ENCODE results near the gene MORN1. TPM values are rescaled to one million over a fixed set of nuclear protein-coding genes. Genes with fewer than 3 reads are reported as not detected.

Gene MORN1
- polyA plus RNA-seq, 1 donor from 2014 or later = 10.9 TPM

DNA sequence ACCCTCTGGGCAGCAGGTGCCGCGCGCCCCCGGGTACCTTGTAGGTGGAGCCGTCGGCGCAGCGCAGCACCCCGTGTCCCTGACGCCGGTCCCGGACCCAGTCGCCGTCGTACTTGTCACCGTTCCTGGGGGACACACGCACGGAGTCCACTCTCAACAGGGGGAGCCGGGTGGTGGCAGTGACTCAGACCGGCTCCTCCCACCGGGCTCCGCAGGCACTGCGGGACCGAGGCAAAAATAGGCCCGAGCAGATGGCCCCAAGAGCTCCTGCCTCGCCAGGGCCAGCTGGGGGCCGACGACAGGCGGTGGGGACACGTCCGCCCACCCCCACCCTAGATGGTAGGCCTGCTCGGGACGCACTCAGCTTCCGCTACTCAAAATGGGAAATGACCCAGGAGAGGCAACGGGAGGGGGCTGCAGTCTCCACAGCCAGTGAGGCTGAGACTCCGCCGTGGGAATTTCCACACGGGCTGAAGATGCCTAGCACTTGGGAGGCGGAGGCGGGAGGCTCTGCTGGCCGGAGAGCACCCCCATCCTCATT lies 6.3 kb downstream of the MORN1 start:
- Histone ChIP-seq H3K9me2 (ENCODE audit: insufficient read depth, low read length) (no peaks in the 10 kb centered on the region), H3K36me3 (ENCODE audit: insufficient read depth, low read length) (no peaks in the 10 kb centered on the region), H3K79me2 (replicated peaks; ENCODE audit: insufficient read depth, low read length) (peaks cover under 1% of the 10 kb centered on the region), H3F3A (ENCODE audit: insufficient read depth, low read length, poor library complexity, severe bottlenecking) (no peaks in the 10 kb centered on the region), H3K9ac (ENCODE audit: low read length) (no peak overlapping the region), H3K4me3 (ENCODE audit: low read length) (no peak overlapping the region), H2AFZ (ENCODE audit: low read depth, low read length) (no peak overlapping the region), H3K27me3 (ENCODE audit: insufficient read depth, low read depth, low read length) (no peaks in the 10 kb centered on the region), H3K27ac (ENCODE audit: low read length) (no peak overlapping the region), H3K4me2 (ENCODE audit: low read length) (no peak overlapping the region), H3K9me3 (ENCODE audit: low read length) (no peaks in the 10 kb centered on the region), H4K20me1 (ENCODE audit: insufficient read depth) (no peaks in the 10 kb centered on the region)
- TF ChIP-seq, protein P1, sequence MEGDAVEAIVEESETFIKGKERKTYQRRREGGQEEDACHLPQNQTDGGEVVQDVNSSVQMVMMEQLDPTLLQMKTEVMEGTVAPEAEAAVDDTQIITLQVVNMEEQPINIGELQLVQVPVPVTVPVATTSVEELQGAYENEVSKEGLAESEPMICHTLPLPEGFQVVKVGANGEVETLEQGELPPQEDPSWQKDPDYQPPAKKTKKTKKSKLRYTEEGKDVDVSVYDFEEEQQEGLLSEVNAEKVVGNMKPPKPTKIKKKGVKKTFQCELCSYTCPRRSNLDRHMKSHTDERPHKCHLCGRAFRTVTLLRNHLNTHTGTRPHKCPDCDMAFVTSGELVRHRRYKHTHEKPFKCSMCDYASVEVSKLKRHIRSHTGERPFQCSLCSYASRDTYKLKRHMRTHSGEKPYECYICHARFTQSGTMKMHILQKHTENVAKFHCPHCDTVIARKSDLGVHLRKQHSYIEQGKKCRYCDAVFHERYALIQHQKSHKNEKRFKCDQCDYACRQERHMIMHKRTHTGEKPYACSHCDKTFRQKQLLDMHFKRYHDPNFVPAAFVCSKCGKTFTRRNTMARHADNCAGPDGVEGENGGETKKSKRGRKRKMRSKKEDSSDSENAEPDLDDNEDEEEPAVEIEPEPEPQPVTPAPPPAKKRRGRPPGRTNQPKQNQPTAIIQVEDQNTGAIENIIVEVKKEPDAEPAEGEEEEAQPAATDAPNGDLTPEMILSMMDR (IDR thresholded peaks at IDR 0.05; ENCODE audit: poor library complexity, severe bottlenecking) = no peak
- TF ChIP-seq MXI1 (conservative IDR thresholded peaks at IDR 0.05; ENCODE audit: poor library complexity, severe bottlenecking) (no peak), EP300 (conservative IDR thresholded peaks at IDR 0.05; ENCODE audit: poor library complexity, severe bottlenecking) (no peak), EZH2 (IDR thresholded peaks at IDR 0.05; ENCODE audit: borderline replicate concordance, insufficient read depth, low read length, poor library complexity, severe bottlenecking) (no peak), RAD21 (conservative IDR thresholded peaks at IDR 0.05) (no peak), TAF1 (IDR thresholded peaks at IDR 0.05; ENCODE audit: low read depth) (no peak), POLR2AphosphoS5 (IDR thresholded peaks at IDR 0.05) (no peak), SMC3 (conservative IDR thresholded peaks at IDR 0.05; ENCODE audit: poor library complexity) (no peak)
- TF ChIP-seq, protein P2, sequence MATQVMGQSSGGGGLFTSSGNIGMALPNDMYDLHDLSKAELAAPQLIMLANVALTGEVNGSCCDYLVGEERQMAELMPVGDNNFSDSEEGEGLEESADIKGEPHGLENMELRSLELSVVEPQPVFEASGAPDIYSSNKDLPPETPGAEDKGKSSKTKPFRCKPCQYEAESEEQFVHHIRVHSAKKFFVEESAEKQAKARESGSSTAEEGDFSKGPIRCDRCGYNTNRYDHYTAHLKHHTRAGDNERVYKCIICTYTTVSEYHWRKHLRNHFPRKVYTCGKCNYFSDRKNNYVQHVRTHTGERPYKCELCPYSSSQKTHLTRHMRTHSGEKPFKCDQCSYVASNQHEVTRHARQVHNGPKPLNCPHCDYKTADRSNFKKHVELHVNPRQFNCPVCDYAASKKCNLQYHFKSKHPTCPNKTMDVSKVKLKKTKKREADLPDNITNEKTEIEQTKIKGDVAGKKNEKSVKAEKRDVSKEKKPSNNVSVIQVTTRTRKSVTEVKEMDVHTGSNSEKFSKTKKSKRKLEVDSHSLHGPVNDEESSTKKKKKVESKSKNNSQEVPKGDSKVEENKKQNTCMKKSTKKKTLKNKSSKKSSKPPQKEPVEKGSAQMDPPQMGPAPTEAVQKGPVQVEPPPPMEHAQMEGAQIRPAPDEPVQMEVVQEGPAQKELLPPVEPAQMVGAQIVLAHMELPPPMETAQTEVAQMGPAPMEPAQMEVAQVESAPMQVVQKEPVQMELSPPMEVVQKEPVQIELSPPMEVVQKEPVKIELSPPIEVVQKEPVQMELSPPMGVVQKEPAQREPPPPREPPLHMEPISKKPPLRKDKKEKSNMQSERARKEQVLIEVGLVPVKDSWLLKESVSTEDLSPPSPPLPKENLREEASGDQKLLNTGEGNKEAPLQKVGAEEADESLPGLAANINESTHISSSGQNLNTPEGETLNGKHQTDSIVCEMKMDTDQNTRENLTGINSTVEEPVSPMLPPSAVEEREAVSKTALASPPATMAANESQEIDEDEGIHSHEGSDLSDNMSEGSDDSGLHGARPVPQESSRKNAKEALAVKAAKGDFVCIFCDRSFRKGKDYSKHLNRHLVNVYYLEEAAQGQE (IDR thresholded peaks at IDR 0.05; ENCODE audit: borderline replicate concordance) = no peak

DNA sequence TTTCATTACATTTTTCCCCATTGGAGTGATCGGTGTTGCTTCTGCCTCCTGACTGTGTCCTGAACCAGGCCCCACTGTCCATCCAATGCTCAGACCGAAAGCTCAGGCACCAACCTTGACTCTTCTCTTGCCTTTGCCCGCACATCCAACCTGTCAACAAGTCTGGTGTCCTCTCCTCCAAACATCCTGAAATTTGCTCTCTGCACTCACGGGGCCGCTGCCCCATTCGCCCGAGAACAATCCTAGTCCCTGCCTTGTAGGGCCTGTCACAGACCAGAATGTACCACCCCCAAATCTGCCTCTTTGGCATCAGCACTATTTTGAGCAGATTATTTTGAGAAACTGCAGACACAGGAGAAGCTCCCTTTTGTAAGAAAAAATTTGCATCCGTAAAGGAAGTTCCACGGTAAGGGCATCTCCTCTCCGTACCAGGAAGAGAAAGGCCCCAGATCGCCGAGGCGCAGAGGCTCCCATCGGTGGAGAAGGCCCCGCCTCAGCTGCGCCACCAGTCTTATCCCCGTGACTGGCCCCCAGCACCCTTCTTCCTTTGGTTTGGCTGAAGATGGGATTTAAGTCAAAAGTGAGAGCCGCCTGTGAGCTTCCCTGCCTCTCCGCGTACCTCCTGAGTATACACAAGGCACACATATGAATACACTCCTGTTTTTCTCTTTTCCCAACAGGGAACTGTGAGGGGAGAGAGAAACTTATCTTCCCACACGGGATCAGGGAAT lies 7.1 kb downstream of the MORN1 start:
- Histone ChIP-seq H3K4me2 (ENCODE audit: low read length) (no peak overlapping the region), H3F3A (ENCODE audit: insufficient read depth, low read length, poor library complexity, severe bottlenecking) (no peaks in the 10 kb centered on the region), H3K36me3 (ENCODE audit: insufficient read depth, low read length) (no peaks in the 10 kb centered on the region), H3K9ac (ENCODE audit: low read length) (no peak overlapping the region), H4K20me1 (ENCODE audit: insufficient read depth) (no peaks in the 10 kb centered on the region), H3K27ac (ENCODE audit: low read length) (no peak overlapping the region), H3K4me3 (ENCODE audit: low read length) (no peak overlapping the region), H3K9me2 (ENCODE audit: insufficient read depth, low read length) (no peaks in the 10 kb centered on the region), H3K79me2 (replicated peaks; ENCODE audit: insufficient read depth, low read length) (no peaks in the 10 kb centered on the region), H2AFZ (ENCODE audit: low read depth, low read length) (no peak overlapping the region), H3K27me3 (ENCODE audit: insufficient read depth, low read depth, low read length) (no peaks in the 10 kb centered on the region), H3K9me3 (ENCODE audit: low read length) (no peaks in the 10 kb centered on the region)
- TF ChIP-seq EP300 (conservative IDR thresholded peaks at IDR 0.05; ENCODE audit: poor library complexity, severe bottlenecking) = no peak
- no peak for TF ChIP-seq SMC3 (conservative IDR thresholded peaks at IDR 0.05; ENCODE audit: poor library complexity)
- TF ChIP-seq, protein P2 (IDR thresholded peaks at IDR 0.05; ENCODE audit: borderline replicate concordance) = no peak
- TF ChIP-seq MXI1 (conservative IDR thresholded peaks at IDR 0.05; ENCODE audit: poor library complexity, severe bottlenecking) = no peak
- no peak for TF ChIP-seq POLR2AphosphoS5 (IDR thresholded peaks at IDR 0.05)
- TF ChIP-seq EZH2 (IDR thresholded peaks at IDR 0.05; ENCODE audit: borderline replicate concordance, insufficient read depth, low read length, poor library complexity, severe bottlenecking) = no peak
- no peak for TF ChIP-seq TAF1 (IDR thresholded peaks at IDR 0.05; ENCODE audit: low read depth)
- no peak for TF ChIP-seq RAD21 (conservative IDR thresholded peaks at IDR 0.05)

Data from neural cell (in vitro differentiated cells).